Measurements from ENCODE around the gene CEP68. TPM values are rescaled to one million over a fixed set of nuclear protein-coding genes. Genes with fewer than 3 reads are reported as not detected.

CEP68 gene
- total and polyA plus RNA-seq, 11 donors: 6.5 to 26.8 (median 16.4) TPM

GRCh38 chr2:65049010-65049639 lies 7.1 kb upstream of the CEP68 start:
- TF ChIP-seq CTCF (IDR thresholded peaks at IDR 0.05) (no peak), POLR2A (IDR thresholded peaks at IDR 0.05) (no peak)
- 78 to 90% (median 85%) methylated on average over 1 of the region's 1 CpG for WGBS, 4 donors
- ATAC-seq: no peak
- no peaks in the 10 kb centered on the region for H3K36me3 ChIP-seq
- intact Hi-C loops (cut with DNase I): loop anchor here in 2 of 10 donors (10.0 kb wide), 2 partner anchors 64 to 454 kb away; partner anchors contain the start of gene SLC1A4 (in 1 of the 2)
- no peak overlapping the region for H3K4me3 ChIP-seq
- no peak overlapping the region for H3K27ac ChIP-seq
- DNase-seq: no peak
- peaks cover 0 to 10% (median 2%) of the 10 kb centered on the region in 12 donors for H3K9me3 ChIP-seq
- no peaks in the 10 kb centered on the region for H3K27me3 ChIP-seq
- peaks cover 0 to 21% (median 0%) of the 10 kb centered on the region in 12 donors for H3K4me1 ChIP-seq

DNA sequence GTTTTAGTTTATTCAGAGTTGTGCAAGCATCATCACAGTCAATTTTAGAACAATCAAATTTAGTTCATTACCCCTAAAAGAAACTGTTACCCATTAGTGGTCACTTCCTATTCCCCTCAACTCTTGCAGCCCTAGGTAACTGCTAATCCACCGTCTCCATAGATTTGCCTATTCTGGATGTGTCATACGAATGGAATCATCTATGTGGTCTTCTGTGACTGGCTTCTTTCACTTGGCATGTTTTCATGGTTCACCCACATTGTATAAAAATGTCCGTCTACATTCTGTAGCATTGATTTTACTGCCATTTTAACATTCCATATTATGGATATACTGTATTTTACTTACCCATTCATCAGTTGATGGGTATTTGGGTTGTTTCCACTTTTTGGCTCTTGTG lies 5.3 kb upstream of the CEP68 start:
- Histone ChIP-seq H3K27ac (no peak overlapping the region), H3K4me1 (peaks cover 0 to 37% (median 6%) of the 10 kb centered on the region in 12 donors), H3K36me3 (no peaks in the 10 kb centered on the region), H3K27me3 (no peaks in the 10 kb centered on the region), H3K4me3 (no peak overlapping the region), H3K9me3 (peaks cover 0 to 3% (median 0%) of the 10 kb centered on the region in 12 donors)
- DNase-seq (no peak), ATAC-seq (no peak)
- WGBS, 4 donors: 91 to 97% (median 96%) methylated on average over 3 of the region's 3 CpGs
- intact Hi-C loops (cut with DNase I): no loop called here
- TF ChIP-seq POLR2A (IDR thresholded peaks at IDR 0.05) (no peak), CTCF (IDR thresholded peaks at IDR 0.05) (no peak)

DNA sequence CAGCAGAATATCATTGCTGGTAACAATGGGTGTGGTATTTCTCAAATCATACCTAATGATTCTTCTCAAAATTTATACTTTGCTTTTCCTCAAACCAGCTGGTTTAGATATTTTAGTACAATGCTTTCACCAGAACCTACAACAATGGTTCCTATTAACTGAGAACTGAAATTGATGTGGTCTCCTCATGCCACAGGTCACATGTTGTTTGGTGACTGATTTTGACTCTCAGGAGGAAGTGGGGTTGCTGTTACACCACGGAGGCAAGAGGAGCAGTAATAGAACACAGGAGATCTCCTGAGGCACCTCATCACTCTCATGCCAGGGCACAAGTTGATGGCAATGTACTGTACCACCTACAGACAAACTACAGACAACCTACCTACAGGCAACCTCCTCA lies 3.0 kb upstream of the CEP68 start:
- Histone ChIP-seq H3K4me3 (no peak overlapping the region), H3K36me3 (no peaks in the 10 kb centered on the region), H3K4me1 (peaks cover 0 to 47% (median 18%) of the 10 kb centered on the region in 12 donors), H3K9me3 (no peaks in the 10 kb centered on the region), H3K27me3 (no peaks in the 10 kb centered on the region), H3K27ac (peak overlapping the region in 1 of 12 donors; percentile 43)
- TF ChIP-seq CTCF (IDR thresholded peaks at IDR 0.05): no peak
- TF ChIP-seq POLR2A (IDR thresholded peaks at IDR 0.05): no peak
- intact Hi-C loops (cut with DNase I): no loop called here
- 29 to 42% (median 35%) methylated on average over 1 of the region's 1 CpG for WGBS, 4 donors
- ATAC-seq (no peak), DNase-seq (no peak)

GRCh38 chr2:65054749-65055421 lies 1.3 kb upstream of the CEP68 start:
- DNase-seq (no peak), ATAC-seq (no peak)
- H3K9me3 ChIP-seq: no peaks in the 10 kb centered on the region
- WGBS, 4 donors: 82 to 91% (median 84%) methylated on average over 4 of the region's 4 CpGs
- H3K4me1 ChIP-seq: peaks cover 4 to 63% (median 32%) of the 10 kb centered on the region in 12 donors
- peak overlapping the region in 1 of 12 donors; percentile 89 for H3K27ac ChIP-seq
- no peaks in the 10 kb centered on the region for H3K36me3 ChIP-seq
- peak overlapping the region in 6 of 12 donors; percentile 60 to 91 (median 86) for H3K4me3 ChIP-seq
- TF ChIP-seq CTCF (IDR thresholded peaks at IDR 0.05) (no peak), POLR2A (IDR thresholded peaks at IDR 0.05) (no peak)
- H3K27me3 ChIP-seq: no peaks in the 10 kb centered on the region
- intact Hi-C loops (cut with DNase I): loop anchor here in 4 of 10 donors (5.0 kb wide), 4 partner anchors 77 to 172 kb away; partner anchors contain the start of genes RAB1A (in 2 of the 4) and ACTR2 (in 1 of the 4)

Measured in heart left ventricle (tissue), 16 donors.